ENCODE measurements around the gene DIPK1C. TPM values are rescaled to one million over a fixed set of nuclear protein-coding genes. Genes with fewer than 3 reads are reported as not detected.

Gene DIPK1C
- polyA plus RNA-seq, 3 donors, result 0.08 to 0.32 (median 0.14) TPM

- DNase-seq (ENCODE audit: extremely low read depth in 1 of 11, low read depth in 9 of 11, low spot score in 4 of 11), result no peak
Observed at GRCh38 chr18:74456349-74457042, 612 bp downstream of the DIPK1C start.

GRCh38 chr18:74456017-74456348 is 1.1 kb downstream of the DIPK1C start:
- DNase-seq (ENCODE audit: extremely low read depth in 1 of 11, low read depth in 9 of 11, low spot score in 4 of 11), result no peak

GRCh38 chr18:74455386-74455785 is 1.7 kb downstream of the DIPK1C start:
- no peak for DNase-seq (ENCODE audit: extremely low read depth in 1 of 11, low read depth in 9 of 11, low spot score in 4 of 11)

GRCh38 chr18:74454279-74454751 is 2.8 kb downstream of the DIPK1C start:
- no peak for DNase-seq (ENCODE audit: extremely low read depth in 1 of 11, low read depth in 9 of 11, low spot score in 4 of 11)

DNA sequence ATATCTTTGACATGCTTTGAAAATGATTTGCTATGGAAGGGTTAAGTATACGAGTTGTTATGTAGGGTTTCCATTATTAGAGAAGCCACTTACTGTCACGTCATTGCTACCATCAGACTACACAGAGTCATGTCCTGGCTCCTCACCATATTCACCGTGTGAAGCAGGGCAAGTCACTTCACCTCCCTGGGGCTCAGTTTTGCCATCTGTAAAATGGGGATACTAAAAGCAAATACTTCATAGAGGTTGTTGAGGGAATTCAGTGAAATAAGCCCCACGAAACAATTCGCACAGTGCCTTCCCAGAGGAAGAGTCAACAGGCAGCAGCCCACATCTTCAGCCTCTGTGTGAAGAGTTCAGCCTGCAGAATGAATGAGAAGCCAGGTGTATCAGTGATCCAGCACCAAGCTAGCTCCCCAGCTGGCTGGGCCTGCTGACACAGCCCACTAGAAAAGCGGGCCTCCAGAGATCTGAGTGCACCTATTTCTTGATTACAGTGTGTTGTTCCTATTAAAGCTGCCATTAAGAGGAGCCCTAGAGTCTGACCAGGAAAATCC is 3.4 kb downstream of the DIPK1C start:
- DNase-seq (ENCODE audit: extremely low read depth in 1 of 11, low read depth in 9 of 11, low spot score in 4 of 11), result no peak

GRCh38 chr18:74453016-74453566 is 4.0 kb downstream of the DIPK1C start:
- peak in 3 of 11 donors; percentile 18 to 37 (median 28) for DNase-seq (ENCODE audit: extremely low read depth in 1 of 11, low read depth in 9 of 11, low spot score in 4 of 11)

- no peak for DNase-seq (ENCODE audit: extremely low read depth in 1 of 11, low read depth in 9 of 11, low spot score in 4 of 11)
Observed at GRCh38 chr18:74451148-74451547, 6.0 kb downstream of the DIPK1C start.

DNA sequence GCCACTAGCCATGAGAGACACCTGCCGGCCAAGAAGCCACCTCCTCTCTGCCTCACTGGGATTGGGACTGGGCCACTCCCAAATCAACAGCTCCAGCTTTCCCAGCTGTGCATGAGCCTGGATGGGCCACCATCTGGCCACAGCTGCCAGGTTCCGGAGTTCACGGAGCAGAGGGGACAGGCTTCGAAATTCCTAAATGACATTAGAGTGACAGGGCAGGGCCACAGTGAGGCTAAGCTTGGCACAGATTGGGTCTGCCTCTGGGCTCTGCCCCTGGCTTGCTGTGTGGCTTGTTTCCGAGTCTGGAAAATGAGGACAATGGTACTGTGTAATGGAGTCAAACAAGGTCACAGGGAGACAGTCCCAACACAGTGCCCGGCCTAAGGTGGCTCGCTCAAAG is 6.5 kb downstream of the DIPK1C start:
- DNase-seq (ENCODE audit: extremely low read depth in 1 of 11, low read depth in 9 of 11, low spot score in 4 of 11), result no peak

DNA sequence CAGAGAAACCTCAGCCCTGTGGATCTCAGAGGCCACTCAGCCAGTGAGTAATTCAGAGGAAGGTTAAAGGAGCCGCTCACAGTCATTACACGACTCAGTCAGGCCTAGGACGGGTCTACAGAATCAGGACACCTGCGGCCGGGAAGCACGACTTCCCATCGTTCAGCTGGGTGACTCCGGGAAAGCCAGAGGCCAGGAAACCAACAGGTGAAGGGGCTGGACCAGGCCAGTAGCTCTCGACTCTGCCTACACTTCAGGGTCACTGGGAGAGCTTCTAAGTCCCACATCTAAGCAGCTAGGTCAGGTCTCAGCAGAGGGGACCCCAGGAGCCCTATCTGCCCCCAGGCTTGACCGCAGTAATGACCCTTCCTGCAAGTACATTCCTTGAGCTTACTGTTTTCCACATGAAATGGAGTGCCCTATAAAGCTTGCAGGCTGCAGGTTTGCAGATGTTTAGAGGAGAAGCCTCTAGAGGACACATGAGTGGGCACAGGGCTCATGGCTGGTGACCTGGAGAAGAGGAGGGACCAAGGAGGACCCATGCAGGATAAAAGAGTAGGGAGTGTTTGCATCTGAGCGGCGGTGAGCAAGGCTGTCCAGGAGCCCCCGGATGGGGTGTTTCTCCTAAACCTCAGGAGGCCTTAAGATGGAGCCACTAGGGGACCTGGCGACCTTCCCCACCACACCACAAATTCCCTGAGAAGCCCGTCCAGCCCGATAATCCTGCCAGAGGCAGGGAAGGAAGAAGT is 9.5 kb downstream of the DIPK1C start:
- no peak for DNase-seq (ENCODE audit: extremely low read depth in 1 of 11, low read depth in 9 of 11, low spot score in 4 of 11)

- no peak for DNase-seq (ENCODE audit: extremely low read depth in 1 of 11, low read depth in 9 of 11, low spot score in 4 of 11)
Observed at GRCh38 chr18:74446631-74447403, 10.3 kb downstream of the DIPK1C start.

- no peak for DNase-seq (ENCODE audit: extremely low read depth in 1 of 11, low read depth in 9 of 11, low spot score in 4 of 11)
Observed at GRCh38 chr18:74446178-74446577, 10.9 kb downstream of the DIPK1C start.

DNA sequence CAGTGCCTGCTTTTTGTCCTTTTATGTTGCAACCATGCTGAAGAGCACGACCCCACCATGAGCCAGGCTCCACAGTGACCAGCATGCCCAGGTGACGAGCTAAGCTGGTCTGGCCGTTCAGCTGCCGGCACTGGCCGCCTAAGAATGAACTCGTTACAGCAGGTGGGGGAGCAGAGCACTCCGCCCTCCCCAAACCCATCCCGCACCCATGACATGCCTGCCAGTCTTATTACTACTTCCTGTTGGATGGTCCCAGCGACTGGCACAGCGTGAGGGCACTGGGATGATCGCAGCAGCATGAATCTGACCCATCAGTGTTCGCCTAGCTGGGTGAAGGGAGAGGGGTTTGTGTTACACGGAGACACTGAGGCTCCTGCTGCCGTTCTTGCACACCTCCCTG is 11.5 kb downstream of the DIPK1C start:
- no peak for DNase-seq (ENCODE audit: extremely low read depth in 1 of 11, low read depth in 9 of 11, low spot score in 4 of 11)

DNA sequence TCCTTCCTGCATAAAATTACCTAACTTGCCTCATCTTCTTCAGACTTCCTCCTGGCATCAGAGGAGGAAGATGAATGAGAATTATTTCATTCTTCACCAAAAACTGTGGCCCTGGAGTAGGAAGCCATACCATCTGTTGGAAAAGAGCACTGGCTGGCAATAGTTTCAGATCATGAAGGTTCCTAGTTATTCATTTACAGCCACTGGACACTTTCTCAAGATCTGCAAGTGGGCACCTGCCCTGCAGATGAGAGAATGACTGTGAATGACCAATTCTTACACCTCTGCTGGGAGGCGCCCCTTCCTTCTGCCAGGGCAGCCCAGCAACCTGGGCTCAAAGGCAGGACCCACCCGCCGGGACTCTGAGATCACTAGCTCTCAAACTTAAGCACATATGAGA is 13.0 kb downstream of the DIPK1C start:
- DNase-seq (ENCODE audit: extremely low read depth in 1 of 11, low read depth in 9 of 11, low spot score in 4 of 11), result no peak

GRCh38 chr18:74440808-74441427 is 16.2 kb downstream of the DIPK1C start:
- DNase-seq (ENCODE audit: extremely low read depth in 1 of 11, low read depth in 9 of 11, low spot score in 4 of 11), result no peak

GRCh38 chr18:74438091-74438490 is 19.0 kb downstream of the DIPK1C start:
- DNase-seq (ENCODE audit: extremely low read depth in 1 of 11, low read depth in 9 of 11, low spot score in 4 of 11), result no peak

DNA sequence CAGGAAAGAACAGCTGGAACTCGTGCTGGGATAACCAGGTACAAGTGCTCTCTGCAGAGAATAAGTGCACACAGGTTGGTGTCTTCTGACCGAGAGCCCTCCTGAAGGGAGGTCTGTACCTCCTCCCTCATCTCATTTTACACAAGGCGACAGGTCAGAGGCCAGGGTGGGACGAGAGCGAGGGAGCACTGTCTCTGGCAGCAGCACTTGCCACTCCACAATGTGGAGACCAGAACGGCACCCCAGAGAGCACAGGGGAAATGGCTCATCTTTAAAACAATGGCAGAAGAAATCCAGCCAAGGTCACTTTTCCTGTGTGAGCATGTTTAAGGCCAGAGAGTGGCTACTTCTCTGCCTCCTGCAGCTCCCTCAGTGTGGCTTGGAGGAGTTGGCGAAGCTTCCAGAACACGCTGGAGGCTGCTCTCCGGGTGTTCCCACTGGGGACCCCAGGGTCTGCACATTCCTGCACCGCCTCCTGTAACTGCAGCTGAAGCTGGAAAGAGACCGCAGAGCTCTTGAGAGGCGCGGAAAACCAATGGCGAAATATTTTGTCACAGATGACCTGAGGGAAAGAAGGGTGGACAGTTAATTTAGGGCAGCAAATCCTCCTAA is 20.8 kb downstream of the DIPK1C start:
- no peak for DNase-seq (ENCODE audit: extremely low read depth in 1 of 11, low read depth in 9 of 11, low spot score in 4 of 11)

DNA sequence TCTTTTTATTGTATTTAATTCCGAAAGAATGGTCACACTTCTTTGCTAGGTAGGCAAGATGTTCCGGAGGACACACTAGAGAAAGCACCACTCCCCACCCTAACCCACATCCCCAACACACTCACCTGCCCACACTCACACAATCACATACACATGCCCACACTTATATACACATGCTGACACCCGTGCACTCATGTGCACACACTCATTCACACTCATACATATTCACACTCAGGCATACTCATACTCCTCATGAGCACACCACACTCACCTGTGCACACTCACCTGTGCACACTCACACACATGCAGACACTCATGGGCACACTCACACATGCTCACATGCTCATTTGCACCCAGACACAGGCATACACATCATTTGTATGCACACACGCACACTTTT is 21.4 kb downstream of the DIPK1C start:
- no peak for DNase-seq (ENCODE audit: extremely low read depth in 1 of 11, low read depth in 9 of 11, low spot score in 4 of 11)

DNA sequence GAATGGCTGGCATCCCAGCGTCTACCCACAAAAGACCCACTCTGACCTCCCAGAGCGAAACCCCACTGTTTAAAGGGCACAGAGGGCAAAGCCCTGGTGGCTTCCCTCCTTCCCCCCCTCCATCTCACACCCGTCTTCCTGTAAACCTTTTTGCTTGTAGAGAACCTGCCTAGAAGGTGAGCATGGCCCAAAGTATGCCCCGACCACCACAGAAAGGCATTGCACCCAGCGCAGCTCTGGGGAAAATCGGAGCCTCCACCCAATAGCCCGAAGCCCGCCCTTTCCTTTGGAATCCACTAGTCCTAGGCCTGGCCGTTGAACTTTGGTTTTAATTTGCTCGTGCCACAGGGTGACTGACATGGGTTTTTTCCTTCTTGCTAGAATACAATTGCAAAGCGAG is 22.6 kb downstream of the DIPK1C start:
- no peak for DNase-seq (ENCODE audit: extremely low read depth in 1 of 11, low read depth in 9 of 11, low spot score in 4 of 11)
